ENCODE results near the gene ARF4. TPM values are rescaled to one million over a fixed set of nuclear protein-coding genes. Genes with fewer than 3 reads are reported as not detected.

The ARF4 gene
- total and polyA plus RNA-seq, 2 experiments from 2014 or later = 144 to 249 TPM

- TF ChIP-seq REST (IDR thresholded peaks at IDR 0.05; ENCODE audit: unreplicated experiment) = no peak
- TF ChIP-seq CTCF (conservative IDR thresholded peaks at IDR 0.05; ENCODE audit: low read depth in 2 of 2) = no peak
- TF ChIP-seq ZNF114 (CRISPR knock-in tag; IDR thresholded peaks at IDR 0.05) = no peak
- no peak for TF ChIP-seq CREB1 (CRISPR knock-in tag; IDR thresholded peaks at IDR 0.05; ENCODE audit: low read depth)
- no peak for TF ChIP-seq JUNB (IDR thresholded peaks at IDR 0.05; ENCODE audit: unreplicated experiment)
- TF ChIP-seq EZH2phosphoT487 (IDR thresholded peaks at IDR 0.05; ENCODE audit: unreplicated experiment) = no peak
- no peak for TF ChIP-seq POLR2AphosphoS5 (IDR thresholded peaks at IDR 0.05; ENCODE audit: low read depth)
- no peak for TF ChIP-seq EZH2 (IDR thresholded peaks at IDR 0.05; ENCODE audit: low read depth, unreplicated experiment)
Observed at GRCh38 chr3:57600195-57600594, 3.1 kb upstream of the ARF4 start (continued).

DNA sequence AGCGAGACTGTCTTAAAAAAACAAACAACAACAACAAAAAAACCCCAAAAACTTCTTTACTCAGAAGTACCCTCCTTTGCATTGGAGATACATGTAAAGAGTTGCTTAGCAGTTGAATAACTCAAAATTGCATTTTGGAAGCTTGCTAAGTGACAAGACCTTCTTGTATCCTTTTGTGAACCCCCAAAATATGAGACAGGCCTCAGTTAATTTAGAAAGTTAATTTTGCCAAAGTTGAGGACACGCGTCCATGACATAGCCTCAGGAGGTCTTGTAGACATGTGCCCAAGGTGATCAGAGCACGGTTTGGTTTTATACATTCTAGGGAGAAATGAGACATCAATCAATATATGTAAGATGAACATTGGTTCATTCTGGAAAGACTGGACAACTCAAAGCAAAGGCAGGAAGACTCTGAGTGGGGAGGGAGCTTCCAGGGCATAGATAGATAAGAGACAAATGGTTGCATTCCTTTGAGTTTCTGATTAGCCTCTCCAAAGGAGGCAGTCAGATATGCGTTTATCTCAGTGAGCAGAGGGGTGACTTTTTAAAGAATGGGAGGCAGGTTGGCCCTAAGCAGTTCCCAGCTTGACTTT, 1.7 kb upstream of the ARF4 start:
- ATAC-seq (no peak), DNase-seq (ENCODE audit: low spot score) (peak; percentile 17)
- H3K9me2 ChIP-seq (ENCODE audit: insufficient read depth) = no peaks in the 10 kb centered on the region
- TF ChIP-seq ZNF331 (CRISPR knock-in tag; IDR thresholded peaks at IDR 0.05; ENCODE audit: low read depth) (no peak), CREB1 (CRISPR knock-in tag; IDR thresholded peaks at IDR 0.05; ENCODE audit: low read depth) (no peak), REST (IDR thresholded peaks at IDR 0.05; ENCODE audit: unreplicated experiment) (no peak)
- H3F3A ChIP-seq (replicated peaks; ENCODE audit: low read depth) = 0 out of 2 replicates have a peak, but pooled peaks cover 5% of the 10 kb centered on the region
- Mint-ChIP-seq H3K4me1 (peaks cover 25% of the 10 kb centered on the region), H3K9me3 (no peaks in the 10 kb centered on the region; the same call in 2 of the 3 replicates), H3K27me3 (ENCODE audit: insufficient read depth, low read depth, poor library complexity) (peaks cover 11% of the 10 kb centered on the region), H3K27ac (peak overlapping the region; percentile 43; the same call in 1 of the 2 replicates), H3K4me3 (peak overlapping the region; percentile 96), H3K36me3 (ENCODE audit: low read depth) (peaks cover 29% of the 10 kb centered on the region)
- no peak overlapping the region for H2AFZ ChIP-seq
- peak overlapping the region; percentile 46 for H3K27ac ChIP-seq (ENCODE audit: low read depth)
- H3K27me3 ChIP-seq (ENCODE audit: insufficient read depth) = no peaks in the 10 kb centered on the region
- H4K20me1 ChIP-seq (replicated peaks; ENCODE audit: insufficient read depth) = peaks cover 24% of the 10 kb centered on the region
- no peaks in the 10 kb centered on the region; the same call in 1 of the 2 replicates for H3K36me3 ChIP-seq (ENCODE audit: insufficient read depth)
- peaks cover 30% of the 10 kb centered on the region for H3K79me2 ChIP-seq (replicated peaks; ENCODE audit: insufficient read depth)
- peak overlapping the region; percentile 61 for H3K4me3 ChIP-seq
- peak overlapping the region; percentile 88 for H3K4me2 ChIP-seq
- peaks cover 20% of the 10 kb centered on the region for H3K4me1 ChIP-seq (ENCODE audit: insufficient read depth)

All from GM23338 (cell line).